ENCODE measurements around the gene ARFGEF2.

Gene ARFGEF2

GRCh38 chr20:48898896-48899530, 22.5 kb upstream of the ARFGEF2 start:
- no peak for DNase-seq
- no peaks in the 10 kb centered on the region for H3K36me3 ChIP-seq (ENCODE audit: control insufficient read depth, insufficient read depth, low read length)
- H3K9me3 ChIP-seq (ENCODE audit: control insufficient read depth, low read length): no peaks in the 10 kb centered on the region
- no peaks in the 10 kb centered on the region for H3K4me1 ChIP-seq (ENCODE audit: control insufficient read depth, insufficient read depth, low read length, poor library complexity, severe bottlenecking)
- no peaks in the 10 kb centered on the region for H3K27me3 ChIP-seq (replicated peaks; ENCODE audit: control insufficient read depth, insufficient read depth, low read length, poor library complexity, severe bottlenecking)
- no peak overlapping the region for H3K4me3 ChIP-seq (ENCODE audit: insufficient read depth, low read depth, low read length, poor library complexity, severe bottlenecking)
- H3K27ac ChIP-seq (ENCODE audit: insufficient read depth, low read length, poor library complexity, severe bottlenecking): no peak overlapping the region

- no peak for DNase-seq
- Histone ChIP-seq H3K4me3 (ENCODE audit: insufficient read depth, low read depth, low read length, poor library complexity, severe bottlenecking) (no peak overlapping the region), H3K9me3 (ENCODE audit: control insufficient read depth, low read length) (no peaks in the 10 kb centered on the region), H3K4me1 (ENCODE audit: control insufficient read depth, insufficient read depth, low read length, poor library complexity, severe bottlenecking) (no peaks in the 10 kb centered on the region), H3K27ac (ENCODE audit: insufficient read depth, low read length, poor library complexity, severe bottlenecking) (no peak overlapping the region), H3K27me3 (replicated peaks; ENCODE audit: control insufficient read depth, insufficient read depth, low read length, poor library complexity, severe bottlenecking) (no peaks in the 10 kb centered on the region), H3K36me3 (ENCODE audit: control insufficient read depth, insufficient read depth, low read length) (no peaks in the 10 kb centered on the region)
Measured at GRCh38 chr20:48899881-48900280, 21.6 kb upstream of the ARFGEF2 start.

DNA sequence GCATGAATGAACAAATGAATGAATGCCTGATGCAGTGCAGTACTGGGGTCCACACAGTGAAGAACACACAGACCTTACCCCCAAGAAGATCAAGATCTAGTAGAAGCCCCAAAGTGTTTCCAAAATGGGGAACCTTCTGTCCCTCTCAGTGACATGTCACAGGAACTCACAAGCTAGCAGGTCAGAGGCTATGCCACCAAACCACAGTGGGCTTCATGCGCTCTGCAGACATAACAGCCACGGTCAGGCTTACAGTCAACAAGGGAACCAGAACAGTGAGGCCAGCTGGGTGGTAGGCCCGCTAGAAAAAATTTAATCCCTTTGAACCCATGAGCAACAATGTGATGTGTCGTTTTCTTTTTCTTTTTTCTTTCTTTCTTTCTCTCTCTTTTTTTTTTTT, 20.2 kb upstream of the ARFGEF2 start:
- H3K9me3 ChIP-seq (ENCODE audit: control insufficient read depth, low read length): no peaks in the 10 kb centered on the region

GRCh38 chr20:48903705-48904104, 17.8 kb upstream of the ARFGEF2 start:
- Histone ChIP-seq H3K4me3 (ENCODE audit: insufficient read depth, low read depth, low read length, poor library complexity, severe bottlenecking) (no peak overlapping the region), H3K9me3 (ENCODE audit: control insufficient read depth, low read length) (no peaks in the 10 kb centered on the region), H3K4me1 (ENCODE audit: control insufficient read depth, insufficient read depth, low read length, poor library complexity, severe bottlenecking) (no peaks in the 10 kb centered on the region), H3K36me3 (ENCODE audit: control insufficient read depth, insufficient read depth, low read length) (no peaks in the 10 kb centered on the region), H3K27ac (ENCODE audit: insufficient read depth, low read length, poor library complexity, severe bottlenecking) (no peak overlapping the region), H3K27me3 (replicated peaks; ENCODE audit: control insufficient read depth, insufficient read depth, low read length, poor library complexity, severe bottlenecking) (no peaks in the 10 kb centered on the region)
- no peak for DNase-seq

More for the DNA sequence above, 20.2 kb upstream of the ARFGEF2 start:
- Histone ChIP-seq H3K4me1 (ENCODE audit: control insufficient read depth, insufficient read depth, low read length, poor library complexity, severe bottlenecking) (no peaks in the 10 kb centered on the region), H3K27ac (ENCODE audit: insufficient read depth, low read length, poor library complexity, severe bottlenecking) (no peak overlapping the region), H3K4me3 (ENCODE audit: insufficient read depth, low read depth, low read length, poor library complexity, severe bottlenecking) (no peak overlapping the region), H3K36me3 (ENCODE audit: control insufficient read depth, insufficient read depth, low read length) (no peaks in the 10 kb centered on the region), H3K27me3 (replicated peaks; ENCODE audit: control insufficient read depth, insufficient read depth, low read length, poor library complexity, severe bottlenecking) (no peaks in the 10 kb centered on the region)
- DNase-seq: no peak

DNA sequence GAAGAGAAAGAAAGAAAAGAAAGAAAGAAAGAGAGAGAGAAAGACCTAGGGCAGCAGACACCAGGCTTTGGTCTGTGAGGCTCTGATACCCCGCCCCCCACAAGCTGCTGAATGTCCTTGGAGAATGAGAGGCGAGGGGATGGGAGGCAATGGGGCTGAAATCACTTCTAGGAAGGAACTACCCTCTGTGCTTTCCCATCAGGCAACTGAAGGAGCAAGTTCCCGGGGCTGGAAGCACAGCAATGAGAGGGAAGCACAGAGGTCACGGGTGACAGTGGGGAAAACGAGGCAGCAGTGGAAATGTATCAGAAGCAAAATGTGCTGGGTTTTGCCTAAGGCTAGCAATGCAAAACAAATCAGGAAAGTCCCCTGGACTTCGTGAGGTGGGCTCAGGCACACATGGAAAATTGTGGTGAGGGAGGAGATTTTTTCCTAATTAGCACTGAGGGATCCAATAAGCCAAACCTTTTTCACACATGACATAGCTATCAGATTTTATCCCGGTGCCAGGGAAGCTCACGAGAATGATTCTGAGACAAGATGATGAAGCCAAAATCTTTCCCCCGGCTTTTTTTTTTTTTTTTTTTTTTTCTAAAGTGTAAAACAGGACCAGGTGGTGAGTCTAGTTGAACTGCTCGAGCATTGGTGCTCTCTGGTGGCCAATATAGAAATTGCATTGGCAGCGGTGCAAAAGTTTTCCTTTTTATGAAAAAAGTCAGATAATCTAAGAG, 16.8 kb upstream of the ARFGEF2 start:
- H3K9me3 ChIP-seq (ENCODE audit: control insufficient read depth, low read length): no peaks in the 10 kb centered on the region
- H3K4me3 ChIP-seq (ENCODE audit: insufficient read depth, low read depth, low read length, poor library complexity, severe bottlenecking): no peak overlapping the region
- H3K27me3 ChIP-seq (replicated peaks; ENCODE audit: control insufficient read depth, insufficient read depth, low read length, poor library complexity, severe bottlenecking): no peaks in the 10 kb centered on the region
- DNase-seq: peak; percentile 25 to 55 (median 39)
- H3K4me1 ChIP-seq (ENCODE audit: control insufficient read depth, insufficient read depth, low read length, poor library complexity, severe bottlenecking): no peaks in the 10 kb centered on the region
- no peak overlapping the region for H3K27ac ChIP-seq (ENCODE audit: insufficient read depth, low read length, poor library complexity, severe bottlenecking)
- no peaks in the 10 kb centered on the region for H3K36me3 ChIP-seq (ENCODE audit: control insufficient read depth, insufficient read depth, low read length)

DNA sequence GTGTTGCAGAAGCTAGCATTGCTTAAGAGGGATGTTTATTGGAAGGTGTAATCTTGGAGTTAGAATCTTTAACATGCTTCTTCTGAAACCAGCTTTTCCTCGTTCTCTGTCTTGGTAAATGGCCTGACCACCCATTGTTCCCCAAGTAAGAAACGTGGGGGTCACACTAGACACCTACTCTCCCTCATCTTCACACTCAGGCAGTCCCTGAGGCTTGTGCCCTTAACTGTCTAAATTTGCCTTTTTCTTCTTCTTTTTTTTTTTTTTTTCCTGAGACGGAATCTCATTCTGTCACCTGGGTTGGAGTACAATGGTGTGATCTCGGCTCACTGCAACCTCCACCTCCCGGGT, 16.2 kb upstream of the ARFGEF2 start:
- Histone ChIP-seq H3K36me3 (ENCODE audit: control insufficient read depth, insufficient read depth, low read length) (no peaks in the 10 kb centered on the region), H3K4me1 (ENCODE audit: control insufficient read depth, insufficient read depth, low read length, poor library complexity, severe bottlenecking) (peaks cover 3% of the 10 kb centered on the region), H3K9me3 (ENCODE audit: control insufficient read depth, low read length) (no peaks in the 10 kb centered on the region), H3K4me3 (ENCODE audit: insufficient read depth, low read depth, low read length, poor library complexity, severe bottlenecking) (no peak overlapping the region), H3K27ac (ENCODE audit: insufficient read depth, low read length, poor library complexity, severe bottlenecking) (no peak overlapping the region), H3K27me3 (replicated peaks; ENCODE audit: control insufficient read depth, insufficient read depth, low read length, poor library complexity, severe bottlenecking) (no peaks in the 10 kb centered on the region)
- no peak for DNase-seq

DNA sequence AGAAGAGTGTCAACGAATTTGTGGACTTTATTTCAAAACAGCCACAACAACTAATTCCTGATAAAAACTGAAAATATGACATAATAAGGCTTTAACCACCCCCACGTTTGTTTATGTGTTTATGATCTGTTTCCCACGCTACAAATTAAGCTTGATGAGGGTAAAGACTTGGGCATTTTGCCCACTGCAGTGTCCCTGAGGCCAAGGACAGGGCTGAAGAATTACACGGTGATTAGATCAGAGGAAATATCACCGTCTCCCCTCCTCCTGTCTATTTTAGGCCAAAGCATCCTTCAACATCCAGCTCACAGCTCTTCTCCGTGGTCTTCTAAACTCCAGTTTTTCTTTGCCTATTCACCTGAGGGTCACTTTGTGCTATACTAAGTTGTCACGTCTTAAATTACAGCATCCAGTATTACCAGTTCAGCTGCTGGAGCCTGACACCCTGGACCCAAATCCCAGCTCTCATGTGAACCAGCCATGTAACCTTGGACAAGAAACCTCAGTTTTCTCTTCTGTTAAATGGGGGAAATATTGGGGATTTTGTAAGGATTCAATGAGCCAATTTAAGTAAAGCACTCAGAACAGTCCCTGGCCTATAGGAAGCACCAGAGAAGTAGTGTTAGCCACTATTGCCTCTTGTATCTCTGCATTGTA, 15.2 kb upstream of the ARFGEF2 start:
- Histone ChIP-seq H3K9me3 (ENCODE audit: control insufficient read depth, low read length) (no peaks in the 10 kb centered on the region), H3K4me1 (ENCODE audit: control insufficient read depth, insufficient read depth, low read length, poor library complexity, severe bottlenecking) (peaks cover 4% of the 10 kb centered on the region), H3K36me3 (ENCODE audit: control insufficient read depth, insufficient read depth, low read length) (no peaks in the 10 kb centered on the region), H3K27ac (ENCODE audit: insufficient read depth, low read length, poor library complexity, severe bottlenecking) (no peak overlapping the region), H3K27me3 (replicated peaks; ENCODE audit: control insufficient read depth, insufficient read depth, low read length, poor library complexity, severe bottlenecking) (no peaks in the 10 kb centered on the region), H3K4me3 (ENCODE audit: insufficient read depth, low read depth, low read length, poor library complexity, severe bottlenecking) (no peak overlapping the region)
- DNase-seq: no peak

- H3K27ac ChIP-seq (ENCODE audit: insufficient read depth, low read length, poor library complexity, severe bottlenecking): no peak overlapping the region
- H3K27me3 ChIP-seq (replicated peaks; ENCODE audit: control insufficient read depth, insufficient read depth, low read length, poor library complexity, severe bottlenecking): no peaks in the 10 kb centered on the region
- H3K9me3 ChIP-seq (ENCODE audit: control insufficient read depth, low read length): no peaks in the 10 kb centered on the region
- H3K4me1 ChIP-seq (ENCODE audit: control insufficient read depth, insufficient read depth, low read length, poor library complexity, severe bottlenecking): peaks cover 4% of the 10 kb centered on the region
- DNase-seq: no peak
- H3K36me3 ChIP-seq (ENCODE audit: control insufficient read depth, insufficient read depth, low read length): no peaks in the 10 kb centered on the region
- no peak overlapping the region for H3K4me3 ChIP-seq (ENCODE audit: insufficient read depth, low read depth, low read length, poor library complexity, severe bottlenecking)
Measured at GRCh38 chr20:48908656-48909319, 12.7 kb upstream of the ARFGEF2 start.

DNA sequence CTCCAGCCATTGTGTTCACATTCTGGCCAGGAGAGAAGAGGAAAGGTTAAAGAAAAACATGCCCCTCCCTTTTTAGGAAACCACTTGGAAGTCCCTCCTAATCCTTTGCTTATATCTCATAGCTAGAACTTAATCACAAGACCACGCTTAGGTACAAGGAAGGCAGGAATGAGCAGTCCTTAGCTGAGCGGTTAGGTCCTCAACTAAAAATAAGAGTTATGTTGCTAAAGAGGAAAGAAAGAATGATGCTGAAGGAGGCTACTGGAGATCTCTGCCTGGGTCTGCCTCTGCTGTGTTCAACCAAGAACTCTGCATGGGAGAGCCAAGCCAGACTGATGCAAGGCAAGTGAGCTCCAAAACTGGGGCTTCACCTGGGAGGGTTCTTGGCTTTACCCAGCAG, 11.6 kb upstream of the ARFGEF2 start:
- peak overlapping the region; percentile 8 for H3K27ac ChIP-seq (ENCODE audit: insufficient read depth, low read length, poor library complexity, severe bottlenecking)
- DNase-seq: no peak
- H3K9me3 ChIP-seq (ENCODE audit: control insufficient read depth, low read length): no peaks in the 10 kb centered on the region
- H3K4me1 ChIP-seq (ENCODE audit: control insufficient read depth, insufficient read depth, low read length, poor library complexity, severe bottlenecking): peaks cover 4% of the 10 kb centered on the region
- no peaks in the 10 kb centered on the region for H3K27me3 ChIP-seq (replicated peaks; ENCODE audit: control insufficient read depth, insufficient read depth, low read length, poor library complexity, severe bottlenecking)
- no peak overlapping the region for H3K4me3 ChIP-seq (ENCODE audit: insufficient read depth, low read depth, low read length, poor library complexity, severe bottlenecking)
- no peaks in the 10 kb centered on the region for H3K36me3 ChIP-seq (ENCODE audit: control insufficient read depth, insufficient read depth, low read length)

GRCh38 chr20:48910347-48910781, 11.1 kb upstream of the ARFGEF2 start:
- peak overlapping the region; percentile 8 for H3K27ac ChIP-seq (ENCODE audit: insufficient read depth, low read length, poor library complexity, severe bottlenecking)
- H3K9me3 ChIP-seq (ENCODE audit: control insufficient read depth, low read length): no peaks in the 10 kb centered on the region
- no peaks in the 10 kb centered on the region for H3K36me3 ChIP-seq (ENCODE audit: control insufficient read depth, insufficient read depth, low read length)
- peaks cover 4% of the 10 kb centered on the region for H3K4me1 ChIP-seq (ENCODE audit: control insufficient read depth, insufficient read depth, low read length, poor library complexity, severe bottlenecking)
- no peaks in the 10 kb centered on the region for H3K27me3 ChIP-seq (replicated peaks; ENCODE audit: control insufficient read depth, insufficient read depth, low read length, poor library complexity, severe bottlenecking)
- H3K4me3 ChIP-seq (ENCODE audit: insufficient read depth, low read depth, low read length, poor library complexity, severe bottlenecking): no peak overlapping the region
- peak in 2 of 3 donors; percentile 13 to 42 for DNase-seq
